ENCODE measurements around the gene SCN1A.
A peak's percentile ranks its signal among the peaks of the same experiment; 100 is the strongest.

The SCN1A gene

DNA sequence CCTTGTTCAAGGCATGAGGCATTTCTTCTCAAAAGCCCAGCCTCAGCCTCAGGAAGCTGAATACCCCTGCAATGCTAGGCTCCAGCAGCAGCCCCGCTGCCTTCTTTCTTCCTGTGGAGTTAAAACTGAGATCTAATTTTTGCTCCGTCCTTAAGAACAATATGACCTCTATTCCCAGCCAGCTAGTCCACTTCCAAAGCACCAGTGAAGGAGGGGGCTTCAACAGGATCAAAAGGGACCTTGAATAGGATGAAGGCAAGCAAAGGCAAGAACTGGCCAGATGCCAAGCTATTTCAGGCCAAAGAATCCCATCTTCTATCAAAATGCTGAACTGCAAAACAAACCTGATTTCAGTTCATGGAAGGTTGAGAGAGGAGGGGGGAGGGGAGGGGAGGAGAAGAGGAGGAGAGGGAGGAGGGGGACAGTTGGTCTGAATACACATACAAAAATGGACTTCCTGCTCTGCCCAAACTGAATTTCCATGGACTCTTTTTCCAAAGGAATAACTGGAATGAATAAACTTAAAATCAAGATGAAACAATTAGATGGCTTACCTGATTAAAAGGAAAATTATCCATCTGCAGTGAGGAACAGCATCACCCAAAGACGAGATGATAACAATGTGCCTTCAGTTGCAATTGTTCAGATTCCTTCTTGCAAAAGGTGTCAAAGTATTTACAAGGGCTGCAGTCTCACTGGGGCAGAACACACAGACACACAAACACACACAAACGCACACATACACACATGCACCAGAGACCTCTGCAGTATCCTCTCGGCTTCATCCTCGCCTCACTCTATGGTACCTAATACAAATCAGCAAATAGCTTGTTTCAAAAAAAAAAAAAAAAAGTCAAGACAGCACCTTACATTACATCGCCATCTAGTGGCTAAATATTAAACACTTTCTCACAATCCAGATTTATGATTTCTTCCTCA, at the start of gene SCN1A:
SCN1A (minus strand) TSS at position 804 of the 939 bp plus-strand sequence. CDS start 54,399 bp downstream, outside the sequence.
- Histone ChIP-seq H3K27me3 (ENCODE audit: insufficient read depth, low read length, poor library complexity, severe bottlenecking) (no peaks in the 10 kb centered on the region), H4K20me1 (ENCODE audit: insufficient read depth, low read length, poor library complexity, severe bottlenecking) (no peaks in the 10 kb centered on the region), H3K9me3 (ENCODE audit: insufficient read depth, low read depth, low read length) (no peaks in the 10 kb centered on the region), H3K4me3 (ENCODE audit: low read length, poor library complexity, severe bottlenecking) (peak within 1 kb of the TSS; percentile 41), H3F3A (ENCODE audit: low read depth) (no peaks in the 10 kb centered on the region), H3K4me2 (ENCODE audit: low read depth, low read length, poor library complexity, severe bottlenecking) (peak within 1 kb of the TSS; percentile 50), H3K9ac (ENCODE audit: low read depth, low read length, poor library complexity, severe bottlenecking) (no peak within 1 kb of the TSS), H2AFZ (ENCODE audit: low read length) (peak within 1 kb of the TSS; percentile 59), H3K36me3 (ENCODE audit: insufficient read depth, low read length) (no peaks in the 10 kb centered on the region), H3K9me2 (replicated peaks; ENCODE audit: low read depth, low read length) (no peaks in the 10 kb centered on the region), H3K4me1 (ENCODE audit: insufficient read depth, low read length, poor library complexity, severe bottlenecking) (peaks cover 5% of the 10 kb centered on the region), H3K79me2 (ENCODE audit: insufficient read depth, low read length) (no peaks in the 10 kb centered on the region)
- TF ChIP-seq, protein P1, sequence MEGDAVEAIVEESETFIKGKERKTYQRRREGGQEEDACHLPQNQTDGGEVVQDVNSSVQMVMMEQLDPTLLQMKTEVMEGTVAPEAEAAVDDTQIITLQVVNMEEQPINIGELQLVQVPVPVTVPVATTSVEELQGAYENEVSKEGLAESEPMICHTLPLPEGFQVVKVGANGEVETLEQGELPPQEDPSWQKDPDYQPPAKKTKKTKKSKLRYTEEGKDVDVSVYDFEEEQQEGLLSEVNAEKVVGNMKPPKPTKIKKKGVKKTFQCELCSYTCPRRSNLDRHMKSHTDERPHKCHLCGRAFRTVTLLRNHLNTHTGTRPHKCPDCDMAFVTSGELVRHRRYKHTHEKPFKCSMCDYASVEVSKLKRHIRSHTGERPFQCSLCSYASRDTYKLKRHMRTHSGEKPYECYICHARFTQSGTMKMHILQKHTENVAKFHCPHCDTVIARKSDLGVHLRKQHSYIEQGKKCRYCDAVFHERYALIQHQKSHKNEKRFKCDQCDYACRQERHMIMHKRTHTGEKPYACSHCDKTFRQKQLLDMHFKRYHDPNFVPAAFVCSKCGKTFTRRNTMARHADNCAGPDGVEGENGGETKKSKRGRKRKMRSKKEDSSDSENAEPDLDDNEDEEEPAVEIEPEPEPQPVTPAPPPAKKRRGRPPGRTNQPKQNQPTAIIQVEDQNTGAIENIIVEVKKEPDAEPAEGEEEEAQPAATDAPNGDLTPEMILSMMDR (conservative IDR thresholded peaks at IDR 0.05; ENCODE audit: low read length), result peak; percentile 81
- TF ChIP-seq EZH2phosphoT487 (IDR thresholded peaks at IDR 0.05; ENCODE audit: borderline replicate concordance), result no peak

DNA sequence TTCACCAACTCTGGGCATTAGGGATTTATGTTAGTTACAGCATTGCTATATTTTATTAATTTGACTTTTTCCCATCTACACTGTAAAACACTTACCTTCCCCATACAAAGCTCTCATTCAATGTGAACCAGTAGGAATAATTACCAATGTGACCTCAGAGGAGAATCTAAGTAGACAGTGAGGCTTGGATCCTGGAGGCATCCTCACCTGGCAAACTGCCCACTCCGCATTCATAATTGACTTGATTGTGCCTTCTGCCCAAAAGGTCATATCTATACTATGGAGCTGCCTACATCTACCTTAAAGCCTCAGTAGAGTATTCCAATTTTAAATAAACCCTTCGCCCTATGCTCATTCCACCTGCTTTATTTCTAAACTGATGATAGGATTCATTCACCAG, 45.4 kb upstream of the SCN1A start:
- Histone ChIP-seq H3K4me2 (ENCODE audit: low read depth, low read length, poor library complexity, severe bottlenecking) (no peak overlapping the region), H3K79me2 (ENCODE audit: insufficient read depth, low read length) (no peaks in the 10 kb centered on the region), H3K4me1 (ENCODE audit: insufficient read depth, low read length, poor library complexity, severe bottlenecking) (no peaks in the 10 kb centered on the region), H3K4me3 (ENCODE audit: low read length, poor library complexity, severe bottlenecking) (no peak overlapping the region), H3K9ac (ENCODE audit: low read depth, low read length, poor library complexity, severe bottlenecking) (no peak overlapping the region), H4K20me1 (ENCODE audit: insufficient read depth, low read length, poor library complexity, severe bottlenecking) (no peaks in the 10 kb centered on the region), H3K9me3 (ENCODE audit: insufficient read depth, low read depth, low read length) (no peaks in the 10 kb centered on the region), H3K36me3 (ENCODE audit: insufficient read depth, low read length) (no peaks in the 10 kb centered on the region), H3F3A (ENCODE audit: low read depth) (no peaks in the 10 kb centered on the region), H2AFZ (ENCODE audit: low read length) (no peak overlapping the region), H3K27me3 (ENCODE audit: insufficient read depth, low read length, poor library complexity, severe bottlenecking) (no peaks in the 10 kb centered on the region), H3K9me2 (replicated peaks; ENCODE audit: low read depth, low read length) (no peaks in the 10 kb centered on the region)
- TF ChIP-seq EZH2phosphoT487 (IDR thresholded peaks at IDR 0.05; ENCODE audit: borderline replicate concordance), result no peak
- TF ChIP-seq, protein P1 (conservative IDR thresholded peaks at IDR 0.05; ENCODE audit: low read length), result no peak

DNA sequence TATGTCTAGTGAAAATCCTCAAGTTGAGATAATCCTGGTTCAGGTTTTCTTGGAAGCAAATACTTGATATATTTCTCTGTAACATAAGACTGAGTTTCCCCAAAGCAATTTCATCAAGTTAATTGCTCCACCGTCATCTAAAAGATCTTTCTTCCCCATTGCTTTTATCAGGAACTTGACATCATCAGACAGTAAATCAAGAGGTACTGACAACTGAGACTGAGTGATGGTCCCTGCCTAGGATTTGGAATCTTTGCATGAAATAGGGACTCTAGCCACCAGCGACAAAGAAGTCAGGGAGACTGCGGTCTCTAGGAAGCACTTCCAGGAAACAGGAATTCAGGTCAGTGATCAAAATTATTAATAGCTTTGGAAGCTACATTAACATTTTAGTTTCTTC, 43.4 kb upstream of the SCN1A start:
- H3K4me2 ChIP-seq (ENCODE audit: low read depth, low read length, poor library complexity, severe bottlenecking), result no peak overlapping the region
- no peaks in the 10 kb centered on the region for H3K9me3 ChIP-seq (ENCODE audit: insufficient read depth, low read depth, low read length)
- 0 out of 2 replicates have a peak overlapping the region, but pooled peaks have one; percentile 15 for H2AFZ ChIP-seq (ENCODE audit: low read length)
- no peak overlapping the region for H3K9ac ChIP-seq (ENCODE audit: low read depth, low read length, poor library complexity, severe bottlenecking)
- no peaks in the 10 kb centered on the region for H3K4me1 ChIP-seq (ENCODE audit: insufficient read depth, low read length, poor library complexity, severe bottlenecking)
- H4K20me1 ChIP-seq (ENCODE audit: insufficient read depth, low read length, poor library complexity, severe bottlenecking), result no peaks in the 10 kb centered on the region
- no peak overlapping the region for H3K4me3 ChIP-seq (ENCODE audit: low read length, poor library complexity, severe bottlenecking)
- TF ChIP-seq EZH2phosphoT487 (IDR thresholded peaks at IDR 0.05; ENCODE audit: borderline replicate concordance), result no peak
- TF ChIP-seq, protein P1 (conservative IDR thresholded peaks at IDR 0.05; ENCODE audit: low read length), result no peak
- no peaks in the 10 kb centered on the region for H3K79me2 ChIP-seq (ENCODE audit: insufficient read depth, low read length)
- H3K36me3 ChIP-seq (ENCODE audit: insufficient read depth, low read length), result no peaks in the 10 kb centered on the region
- no peaks in the 10 kb centered on the region for H3K9me2 ChIP-seq (replicated peaks; ENCODE audit: low read depth, low read length)
- H3F3A ChIP-seq (ENCODE audit: low read depth), result no peaks in the 10 kb centered on the region
- no peaks in the 10 kb centered on the region for H3K27me3 ChIP-seq (ENCODE audit: insufficient read depth, low read length, poor library complexity, severe bottlenecking)

All from Loucy (cell line).